GM12875 (cell line): Measurements from ENCODE around the gene CDH6.

Source experiments
- H3K4me3 ChIP-seq: one replicate; pipeline ENCODE4 v1.5.1; 2011; ENCODE audit warnings: low read depth, low read length, control low read depth
- TF ChIP-seq, protein P1 (sequence below): IDR thresholded peaks from 2 replicates; pipeline ENCODE4 v1.5.1; 2011; ENCODE audit warnings: low read depth, mild to moderate bottlenecking, control low read depth, inconsistent platforms, low read length, moderate library complexity, borderline replicate concordance; ENCODE audit not compliant: insufficient read depth

The CDH6 gene

GRCh38 chr5:31268256-31268655 is 74.8 kb downstream of the CDH6 start:
- TF ChIP-seq, protein P1, sequence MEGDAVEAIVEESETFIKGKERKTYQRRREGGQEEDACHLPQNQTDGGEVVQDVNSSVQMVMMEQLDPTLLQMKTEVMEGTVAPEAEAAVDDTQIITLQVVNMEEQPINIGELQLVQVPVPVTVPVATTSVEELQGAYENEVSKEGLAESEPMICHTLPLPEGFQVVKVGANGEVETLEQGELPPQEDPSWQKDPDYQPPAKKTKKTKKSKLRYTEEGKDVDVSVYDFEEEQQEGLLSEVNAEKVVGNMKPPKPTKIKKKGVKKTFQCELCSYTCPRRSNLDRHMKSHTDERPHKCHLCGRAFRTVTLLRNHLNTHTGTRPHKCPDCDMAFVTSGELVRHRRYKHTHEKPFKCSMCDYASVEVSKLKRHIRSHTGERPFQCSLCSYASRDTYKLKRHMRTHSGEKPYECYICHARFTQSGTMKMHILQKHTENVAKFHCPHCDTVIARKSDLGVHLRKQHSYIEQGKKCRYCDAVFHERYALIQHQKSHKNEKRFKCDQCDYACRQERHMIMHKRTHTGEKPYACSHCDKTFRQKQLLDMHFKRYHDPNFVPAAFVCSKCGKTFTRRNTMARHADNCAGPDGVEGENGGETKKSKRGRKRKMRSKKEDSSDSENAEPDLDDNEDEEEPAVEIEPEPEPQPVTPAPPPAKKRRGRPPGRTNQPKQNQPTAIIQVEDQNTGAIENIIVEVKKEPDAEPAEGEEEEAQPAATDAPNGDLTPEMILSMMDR = no peak
- H3K4me3 ChIP-seq = no peak overlapping the region

GRCh38 chr5:31268686-31269085 is 75.2 kb downstream of the CDH6 start:
- no peak overlapping the region for H3K4me3 ChIP-seq
- TF ChIP-seq, protein P1 = no peak

DNA sequence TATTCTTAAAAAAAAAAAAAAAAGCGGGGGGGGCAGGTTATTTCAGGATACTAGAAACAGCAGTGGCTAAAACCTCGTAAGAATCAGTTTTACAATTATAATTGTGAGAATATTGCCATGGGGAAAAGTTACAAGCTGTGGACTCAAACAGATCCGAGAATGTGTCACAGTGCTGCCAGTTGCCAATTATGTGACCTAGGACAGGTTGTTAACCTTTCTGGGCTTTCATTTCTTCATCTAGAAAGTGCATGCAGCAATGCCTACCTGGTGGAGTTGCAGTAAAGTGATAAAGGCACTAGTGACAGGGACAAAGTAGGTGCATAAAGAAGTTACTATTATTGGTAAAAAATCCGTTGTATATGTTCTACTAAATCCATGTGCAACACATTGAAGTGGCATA is 75.8 kb downstream of the CDH6 start:
- TF ChIP-seq, protein P1 = no peak
- no peak overlapping the region for H3K4me3 ChIP-seq

DNA sequence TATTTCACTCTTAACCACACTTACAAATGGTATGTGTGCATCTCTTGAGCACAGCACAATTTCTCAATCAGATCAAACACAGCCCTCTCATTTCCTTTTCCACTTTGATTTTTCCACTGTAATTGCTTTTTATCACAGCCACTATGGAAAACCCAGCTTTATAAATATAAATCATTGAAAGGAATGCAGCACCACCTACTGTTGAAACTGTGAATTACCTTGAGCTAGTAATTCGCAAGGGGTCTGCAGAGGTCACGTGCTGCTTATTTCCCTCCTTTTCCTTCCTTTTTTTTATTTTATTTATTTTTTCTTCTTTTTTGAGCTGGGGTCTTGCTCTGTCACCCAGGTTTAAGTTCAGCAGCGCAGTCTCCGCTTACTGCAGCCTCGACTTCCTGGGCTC is 76.9 kb downstream of the CDH6 start:
- H3K4me3 ChIP-seq = no peak overlapping the region
- TF ChIP-seq, protein P1 = 0 out of 2 replicates have a peak, but pooled peaks have one; percentile 33

GRCh38 chr5:31271567-31271966 is 78.1 kb downstream of the CDH6 start:
- H3K4me3 ChIP-seq = no peak overlapping the region
- TF ChIP-seq, protein P1 = no peak

GRCh38 chr5:31273161-31273560 is 79.7 kb downstream of the CDH6 start:
- no peak overlapping the region for H3K4me3 ChIP-seq
- TF ChIP-seq, protein P1 = no peak

DNA sequence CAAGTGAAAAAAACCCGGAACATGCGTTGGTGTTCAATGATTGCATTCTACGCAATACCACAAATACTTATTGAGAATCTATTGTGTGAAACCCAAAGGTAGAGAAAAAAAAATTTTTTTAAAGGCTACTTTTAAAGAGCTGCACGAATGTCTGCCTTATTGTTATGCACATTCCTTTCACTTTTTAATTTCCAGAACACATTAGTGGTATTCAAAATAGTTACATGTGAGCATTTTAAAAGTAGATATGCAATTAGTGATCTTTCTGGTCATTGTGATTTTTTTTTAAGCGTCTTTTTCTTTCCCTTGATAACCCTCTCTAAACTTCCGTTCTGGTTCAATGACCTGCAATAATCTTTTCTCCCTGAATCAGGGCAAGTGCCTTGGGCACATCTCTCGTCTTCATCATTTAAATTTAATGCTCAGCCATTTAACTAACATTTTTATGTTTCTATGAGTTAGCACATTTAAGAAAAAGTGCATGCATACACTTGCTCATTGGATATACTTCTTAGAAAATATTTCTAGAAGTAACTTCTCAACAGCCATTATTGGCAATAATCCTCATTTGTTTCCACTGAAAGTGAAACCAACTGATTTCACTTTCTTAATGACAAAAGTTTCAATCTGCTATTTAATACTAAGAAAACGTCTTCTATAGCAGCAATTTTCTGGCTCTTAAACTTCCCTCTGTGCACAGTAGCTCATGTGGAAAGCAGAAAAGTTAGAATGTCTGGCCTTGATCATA is 80.3 kb downstream of the CDH6 start:
- TF ChIP-seq, protein P1 = no peak
- no peak overlapping the region for H3K4me3 ChIP-seq
